Measurements from ENCODE around the gene MN1.

The MN1 gene

DNA sequence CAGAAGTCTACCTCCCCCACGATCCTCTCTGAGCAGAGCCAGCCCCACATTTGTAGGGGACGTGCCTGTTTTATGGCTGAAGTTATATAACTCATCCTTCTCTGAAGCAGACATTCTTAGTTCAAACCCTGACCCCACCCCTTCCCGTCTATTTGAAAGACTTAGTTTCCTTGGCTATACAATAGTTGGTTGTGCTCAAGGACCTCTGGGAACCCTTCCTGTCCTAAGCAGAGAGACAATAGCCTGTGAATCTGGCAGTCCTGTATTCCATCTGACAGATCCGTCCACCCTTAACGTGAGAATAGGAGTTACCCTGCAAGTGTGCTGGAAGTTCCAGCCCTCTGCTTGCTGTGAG lies 75.2 kb downstream of the MN1 start:
- no peak for DNase-seq
- no peaks in the 10 kb centered on the region for H3K27me3 ChIP-seq (replicated peaks)
- in situ Hi-C loops (cut with HindIII; ENCODE audit: low pct_ligation_motif_present, low sequenced_read_pairs) = no loop called here
- no peaks in the 10 kb centered on the region for H3K36me3 ChIP-seq (replicated peaks)
- no peak overlapping the region for H3K27ac ChIP-seq
- TF ChIP-seq, protein P1, sequence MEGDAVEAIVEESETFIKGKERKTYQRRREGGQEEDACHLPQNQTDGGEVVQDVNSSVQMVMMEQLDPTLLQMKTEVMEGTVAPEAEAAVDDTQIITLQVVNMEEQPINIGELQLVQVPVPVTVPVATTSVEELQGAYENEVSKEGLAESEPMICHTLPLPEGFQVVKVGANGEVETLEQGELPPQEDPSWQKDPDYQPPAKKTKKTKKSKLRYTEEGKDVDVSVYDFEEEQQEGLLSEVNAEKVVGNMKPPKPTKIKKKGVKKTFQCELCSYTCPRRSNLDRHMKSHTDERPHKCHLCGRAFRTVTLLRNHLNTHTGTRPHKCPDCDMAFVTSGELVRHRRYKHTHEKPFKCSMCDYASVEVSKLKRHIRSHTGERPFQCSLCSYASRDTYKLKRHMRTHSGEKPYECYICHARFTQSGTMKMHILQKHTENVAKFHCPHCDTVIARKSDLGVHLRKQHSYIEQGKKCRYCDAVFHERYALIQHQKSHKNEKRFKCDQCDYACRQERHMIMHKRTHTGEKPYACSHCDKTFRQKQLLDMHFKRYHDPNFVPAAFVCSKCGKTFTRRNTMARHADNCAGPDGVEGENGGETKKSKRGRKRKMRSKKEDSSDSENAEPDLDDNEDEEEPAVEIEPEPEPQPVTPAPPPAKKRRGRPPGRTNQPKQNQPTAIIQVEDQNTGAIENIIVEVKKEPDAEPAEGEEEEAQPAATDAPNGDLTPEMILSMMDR (IDR thresholded peaks at IDR 0.05; ENCODE audit: low read depth, low read length, missing control alignments) = no peak
- H3K4me3 ChIP-seq (ENCODE audit: low read depth, low read length) = no peak overlapping the region

DNA sequence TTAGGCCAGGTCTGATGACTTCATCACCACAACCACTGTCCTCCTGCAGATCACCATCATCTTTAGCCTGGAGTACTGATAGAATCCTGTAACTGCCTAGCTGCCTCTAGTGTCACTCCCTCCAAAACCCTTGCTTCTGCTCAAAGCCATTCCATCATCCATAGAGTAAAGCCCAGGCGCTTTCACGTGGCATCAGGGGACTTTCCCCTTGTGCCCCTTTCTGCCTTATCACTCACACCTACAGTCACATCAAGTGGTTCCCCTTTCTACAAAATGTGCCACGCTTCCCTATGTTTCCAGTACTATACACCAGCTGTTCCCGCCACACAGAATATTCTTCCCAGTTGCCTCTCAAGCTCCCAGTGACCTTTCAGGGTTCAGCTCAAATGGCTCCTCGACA lies 75.9 kb downstream of the MN1 start:
- Histone ChIP-seq H3K27me3 (replicated peaks) (no peaks in the 10 kb centered on the region), H3K36me3 (replicated peaks) (no peaks in the 10 kb centered on the region), H3K27ac (no peak overlapping the region), H3K4me3 (ENCODE audit: low read depth, low read length) (no peak overlapping the region)
- no peak for DNase-seq
- TF ChIP-seq, protein P1 (IDR thresholded peaks at IDR 0.05; ENCODE audit: low read depth, low read length, missing control alignments) = no peak
- in situ Hi-C loops (cut with HindIII; ENCODE audit: low pct_ligation_motif_present, low sequenced_read_pairs) = no loop called here

DNA sequence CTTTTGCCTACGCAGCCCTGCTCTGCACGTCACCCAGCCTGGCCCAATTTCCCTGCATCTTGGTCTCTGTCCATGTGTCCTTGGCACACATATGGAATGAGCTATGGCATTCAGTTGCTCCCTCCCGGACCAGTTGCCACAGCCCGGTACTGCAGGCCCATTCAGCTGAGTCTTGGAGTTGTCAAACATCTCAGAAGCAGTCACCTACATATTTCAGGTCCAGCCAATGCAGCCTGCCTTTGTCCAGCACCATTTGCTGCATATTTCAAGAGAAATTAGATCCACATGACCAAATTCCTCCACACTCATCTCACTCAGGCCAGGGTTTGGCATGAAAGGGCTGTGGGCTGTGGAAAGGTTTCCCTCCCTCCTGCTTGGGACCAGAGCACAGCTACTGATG lies 76.8 kb downstream of the MN1 start:
- Histone ChIP-seq H3K27ac (no peak overlapping the region), H3K27me3 (replicated peaks) (no peaks in the 10 kb centered on the region), H3K4me3 (ENCODE audit: low read depth, low read length) (no peak overlapping the region), H3K36me3 (replicated peaks) (no peaks in the 10 kb centered on the region)
- in situ Hi-C loops (cut with HindIII; ENCODE audit: low pct_ligation_motif_present, low sequenced_read_pairs) = no loop called here
- TF ChIP-seq, protein P1 (IDR thresholded peaks at IDR 0.05; ENCODE audit: low read depth, low read length, missing control alignments) = no peak
- no peak for DNase-seq

DNA sequence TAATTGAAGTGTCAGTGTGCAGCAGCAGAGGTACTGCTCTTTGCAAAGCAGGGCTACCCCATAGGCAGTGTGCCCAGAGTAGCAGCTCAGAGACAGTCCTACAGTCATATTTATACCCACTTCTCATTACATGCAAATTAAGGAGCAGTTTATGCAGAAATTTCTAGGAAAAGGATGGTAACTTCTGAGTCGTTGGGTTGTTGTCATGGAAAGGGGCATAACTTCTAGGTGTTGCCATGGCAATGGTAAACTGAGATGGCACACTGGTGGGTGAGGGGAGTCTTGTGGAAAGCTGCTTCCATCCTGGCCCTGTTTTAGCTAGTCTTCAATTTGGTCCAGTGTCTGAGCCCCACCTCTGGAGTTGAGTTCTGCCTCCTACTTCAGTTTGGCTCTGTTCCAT lies 77.4 kb downstream of the MN1 start:
- in situ Hi-C loops (cut with HindIII; ENCODE audit: low pct_ligation_motif_present, low sequenced_read_pairs) = no loop called here
- TF ChIP-seq, protein P1 (IDR thresholded peaks at IDR 0.05; ENCODE audit: low read depth, low read length, missing control alignments) = no peak
- no peaks in the 10 kb centered on the region for H3K27me3 ChIP-seq (replicated peaks)

DNA sequence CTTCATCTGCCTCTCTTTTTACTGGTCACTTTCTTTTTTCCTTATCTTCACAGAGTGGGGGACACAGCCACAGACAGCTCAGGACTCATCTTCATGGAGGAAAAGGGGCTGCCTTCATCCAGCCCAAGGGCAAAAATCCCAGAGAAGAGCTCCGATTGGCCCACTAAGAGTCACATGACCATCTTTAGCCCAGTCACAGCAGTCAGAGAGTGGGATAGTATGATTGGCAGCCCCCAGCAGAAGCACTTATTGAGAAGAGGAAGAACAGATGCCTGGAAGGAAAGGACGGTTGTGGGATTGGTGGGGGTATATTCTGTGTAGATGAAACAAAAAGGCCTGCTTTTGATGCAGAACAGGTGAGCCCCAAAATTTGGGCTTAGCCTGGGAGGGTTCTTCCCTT lies 77.8 kb downstream of the MN1 start:
- no peak overlapping the region for H3K4me3 ChIP-seq (ENCODE audit: low read depth, low read length)
- in situ Hi-C loops (cut with HindIII; ENCODE audit: low pct_ligation_motif_present, low sequenced_read_pairs) = no loop called here
- TF ChIP-seq, protein P1 (IDR thresholded peaks at IDR 0.05; ENCODE audit: low read depth, low read length, missing control alignments) = no peak
- no peaks in the 10 kb centered on the region for H3K27me3 ChIP-seq (replicated peaks)
- DNase-seq = no peak
- no peak overlapping the region for H3K27ac ChIP-seq
- no peaks in the 10 kb centered on the region for H3K36me3 ChIP-seq (replicated peaks)

More for the DNA sequence above, 77.4 kb downstream of the MN1 start:
- no peak for DNase-seq
- Histone ChIP-seq H3K4me3 (ENCODE audit: low read depth, low read length) (no peak overlapping the region), H3K27ac (no peak overlapping the region), H3K36me3 (replicated peaks) (no peaks in the 10 kb centered on the region)

DNA sequence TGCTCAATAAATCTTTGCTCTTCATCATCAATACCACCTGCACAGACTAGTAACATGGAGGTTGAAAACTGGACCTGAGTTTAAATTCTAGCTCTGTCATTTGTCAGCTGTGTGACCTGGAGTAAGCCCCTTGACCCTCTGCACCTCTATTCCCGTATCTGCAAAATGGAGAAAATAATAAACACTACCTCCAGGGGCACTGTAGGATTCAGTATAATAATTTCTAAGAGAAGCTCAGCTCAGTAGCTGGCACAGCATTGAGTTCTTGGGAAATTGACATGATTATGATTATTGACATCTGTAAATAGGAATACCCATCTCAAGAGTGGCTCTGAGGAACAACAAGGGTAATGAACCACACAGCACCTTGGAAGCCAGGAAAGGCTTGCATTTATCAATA lies 78.4 kb downstream of the MN1 start:
- DNase-seq = no peak
- TF ChIP-seq, protein P1 (IDR thresholded peaks at IDR 0.05; ENCODE audit: low read depth, low read length, missing control alignments) = no peak
- in situ Hi-C loops (cut with HindIII; ENCODE audit: low pct_ligation_motif_present, low sequenced_read_pairs) = no loop called here
- Histone ChIP-seq H3K4me3 (ENCODE audit: low read depth, low read length) (no peak overlapping the region), H3K36me3 (replicated peaks) (no peaks in the 10 kb centered on the region), H3K27ac (no peak overlapping the region), H3K27me3 (replicated peaks) (no peaks in the 10 kb centered on the region)
